IMR-90 (cell line): ENCODE data around the gene SDK1. TPM values are rescaled to one million over a fixed set of nuclear protein-coding genes. Genes with fewer than 3 reads are reported as not detected.

Source experiments
- ATAC-seq: fragments of 200-7000 bp; cut with Tn5 transposase; 2 replicates; pipeline ENCODE4 v1.9.1; 2020; ENCODE audit warnings: low read depth, mild to moderate bottlenecking, moderate library complexity
- BruUV-seq: library from RNA; stranded (reverse); fragments of 400-500 nt; replicated peaks from 2 replicates; lab custom pipeline; 2021; lab: Mats Ljungman, UMichigan
- CTCF ChIA-PET: fragments of 300-600 bp; formaldehyde crosslinking; extraction: SDS; loops from one replicate; lab custom pipeline; 2021; ENCODE audit warnings: antibody characterized with exemption; lab: Yijun Ruan, JAX
- POLR2A ChIA-PET: fragments of 300-600 bp; sonication (Branson Sonifier 250); formaldehyde crosslinking; loops from one replicate; lab custom pipeline; 2022; ENCODE audit warnings: antibody characterized with exemption; ENCODE audit not compliant: unreplicated experiment; lab: Charles Lee
- DNase-seq: peaks from one replicate; pipeline ENCODE4 v3.0.0; 2013
- H2AFZ ChIP-seq: replicated peaks from 2 replicates; pipeline ENCODE3; 2013; ENCODE audit warnings: low read length, mild to moderate bottlenecking; ENCODE audit not compliant: poor library complexity
- H2AK5ac ChIP-seq: 2 replicates; pipeline ENCODE4 v1.6.1; 2013; ENCODE audit warnings: low read depth, low read length, inconsistent platforms
- H2AK9ac ChIP-seq: replicated peaks from 2 replicates; pipeline ENCODE3; 2013; ENCODE audit warnings: mild to moderate bottlenecking, low read depth, low read length, moderate library complexity; ENCODE audit not compliant: poor library complexity
- H2BK120ac ChIP-seq: 2 replicates; pipeline ENCODE4 v1.6.1; 2013; ENCODE audit warnings: low read depth, low read length, inconsistent platforms
- H2BK15ac ChIP-seq: 3 replicates; pipeline ENCODE4 v1.6.1; 2013; ENCODE audit warnings: low read depth, low read length, inconsistent platforms
- H2BK20ac ChIP-seq: 2 replicates; pipeline ENCODE4 v1.6.1; 2013; ENCODE audit warnings: low read depth, mild to moderate bottlenecking, inconsistent platforms, low read length, moderate library complexity
- H2BK5ac ChIP-seq: 2 replicates; pipeline ENCODE4 v1.6.1; 2013; ENCODE audit warnings: mild to moderate bottlenecking, low read depth, low read length, inconsistent platforms; ENCODE audit not compliant: poor library complexity, severe bottlenecking
- H3K14ac ChIP-seq: replicated peaks from 2 replicates; pipeline ENCODE4 v1.6.1; 2013; ENCODE audit warnings: low read depth, low read length, inconsistent platforms
- H3K18ac ChIP-seq: 2 replicates; pipeline ENCODE4 v1.6.1; 2013; ENCODE audit warnings: low read depth, low read length, control low read depth
- H3K23ac ChIP-seq: 2 replicates; pipeline ENCODE4 v1.6.1; 2013; ENCODE audit warnings: low read depth, low read length, inconsistent platforms
- H3K27ac ChIP-seq: 2 replicates; pipeline ENCODE4 v1.5.1; 2013; ENCODE audit warnings: mild to moderate bottlenecking, control low read depth, low read length; ENCODE audit not compliant: insufficient read depth
- H3K27me3 ChIP-seq: 2 replicates; pipeline ENCODE4 v1.6.1; 2013; ENCODE audit warnings: low read length; ENCODE audit not compliant: control insufficient read depth, insufficient read depth
- H3K36me3 ChIP-seq: 2 replicates; pipeline ENCODE4 v1.6.1; 2013; ENCODE audit warnings: low read length, mixed read lengths; ENCODE audit not compliant: control insufficient read depth, insufficient read depth
- H3K4ac ChIP-seq: 2 replicates; pipeline ENCODE4 v1.6.1; 2013; ENCODE audit warnings: low read depth, low read length, inconsistent platforms
- H3K4me1 ChIP-seq: 2 replicates; pipeline ENCODE4 v1.6.1; 2013; ENCODE audit warnings: low read length, mixed read lengths; ENCODE audit not compliant: control insufficient read depth, insufficient read depth
- H3K4me2 ChIP-seq: 2 replicates; pipeline ENCODE4 v1.6.1; 2013; ENCODE audit warnings: low read depth, mild to moderate bottlenecking, control low read depth, low read length, moderate library complexity
- H3K4me3 ChIP-seq: 2 replicates; pipeline ENCODE4 v1.5.1; 2013; ENCODE audit warnings: low read depth, mild to moderate bottlenecking, control low read depth, low read length, moderate library complexity; ENCODE audit not compliant: insufficient read depth
- H3K56ac ChIP-seq: 2 replicates; pipeline ENCODE4 v1.6.1; 2013; ENCODE audit warnings: low read length, inconsistent platforms; ENCODE audit not compliant: insufficient read depth; ENCODE audit errors: extremely low read depth
- H3K79me1 ChIP-seq, 2 experiments: 2 replicates each; pipeline ENCODE4 v1.6.1; 2013; ENCODE audit warnings: low read length in 2 of 2, inconsistent platforms in 1 of 2, low read depth in 1 of 2
- H3K9ac ChIP-seq: 2 replicates; pipeline ENCODE4 v1.6.1; 2013; ENCODE audit warnings: low read depth, low read length, control low read depth
- H3K9me1 ChIP-seq: 2 replicates; pipeline ENCODE4 v1.6.1; 2013; ENCODE audit warnings: low read length, inconsistent platforms; ENCODE audit not compliant: insufficient read depth
- H3K9me3 ChIP-seq: 2 replicates; pipeline ENCODE4 v1.6.1; 2013; ENCODE audit warnings: low read length; ENCODE audit not compliant: control insufficient read depth, insufficient read depth
- H4K20me1 ChIP-seq: 2 replicates; pipeline ENCODE4 v1.6.1; 2013; ENCODE audit warnings: low read length, inconsistent platforms; ENCODE audit not compliant: insufficient read depth
- H4K5ac ChIP-seq: 2 replicates; pipeline ENCODE4 v1.6.1; 2013; ENCODE audit warnings: mild to moderate bottlenecking, low read depth, low read length, control low read depth
- H4K8ac ChIP-seq, 2 experiments: 2 replicates each; pipeline ENCODE4 v1.6.1; 2013; ENCODE audit warnings: low read depth in 2 of 2, low read length in 2 of 2, control low read depth in 1 of 2, inconsistent platforms in 1 of 2
- H4K91ac ChIP-seq: 2 replicates; pipeline ENCODE4 v1.6.1; 2013; ENCODE audit warnings: low read depth, low read length, inconsistent platforms; ENCODE audit not compliant: insufficient read depth
- BHLHE40 ChIP-seq: fragments of 150-350 bp; IDR thresholded peaks from 2 replicates; pipeline ENCODE4 v1.6.1; 2016; ENCODE audit warnings: mild to moderate bottlenecking, low read depth, low read length
- CEBPB ChIP-seq: IDR thresholded peaks from 2 replicates; pipeline ENCODE4 v1.6.1; 2012; ENCODE audit warnings: low read depth, low read length, improper control_type of control experiment
- CHD1 ChIP-seq: IDR thresholded peaks from 2 replicates; pipeline ENCODE4 v1.6.1; 2012; ENCODE audit warnings: low read depth, low read length, improper control_type of control experiment
- ELK1 ChIP-seq: fragments of 150-350 bp; IDR thresholded peaks from 2 replicates; pipeline ENCODE4 v1.6.1; 2016; ENCODE audit warnings: low read depth, mild to moderate bottlenecking, low read length, moderate library complexity, borderline replicate concordance
- FOS ChIP-seq: fragments of 150-350 bp; IDR thresholded peaks from 2 replicates; pipeline ENCODE4 v1.6.1; 2016; ENCODE audit warnings: low read depth, low read length
- MAFK ChIP-seq: IDR thresholded peaks from 2 replicates; pipeline ENCODE4 v1.6.1; 2012; ENCODE audit warnings: low read depth, low read length, improper control_type of control experiment
- MXI1 ChIP-seq: IDR thresholded peaks from 2 replicates; pipeline ENCODE4 v1.6.1; 2012; ENCODE audit warnings: low read depth, mild to moderate bottlenecking, low read length, moderate library complexity, borderline replicate concordance
- NFE2L2 ChIP-seq: fragments of 150-350 bp; IDR thresholded peaks from 2 replicates; pipeline ENCODE4 v1.6.1; 2016; ENCODE audit warnings: low read depth, mild to moderate bottlenecking, low read length
- POLR2A ChIP-seq: IDR thresholded peaks from 2 replicates; pipeline ENCODE4 v1.6.1; 2012; ENCODE audit warnings: mild to moderate bottlenecking, low read depth, low read length
- RAD21 ChIP-seq: IDR thresholded peaks from 2 replicates; pipeline ENCODE4 v1.6.1; 2012; ENCODE audit warnings: low read length, improper control_type of control experiment
- RFX5 ChIP-seq: IDR thresholded peaks from 2 replicates; pipeline ENCODE4 v1.8.0; 2012; ENCODE audit warnings: low read depth, mild to moderate bottlenecking, low read length, moderate library complexity
- SMC3 ChIP-seq: fragments of 150-350 bp; IDR thresholded peaks from 2 replicates; pipeline ENCODE4 v1.6.1; 2016; ENCODE audit warnings: low read depth, mild to moderate bottlenecking, antibody characterized with exemption, low read length, moderate library complexity
- USF2 ChIP-seq: fragments of 150-350 bp; IDR thresholded peaks from 2 replicates; pipeline ENCODE4 v1.6.1; 2017; ENCODE audit warnings: mild to moderate bottlenecking, antibody characterized with exemption, low read length, low read depth
- WGBS, 2 experiments: methylation state at CpG; one replicate each; pipeline versions ENCODE4 v1.1.5 to v1.1.7; 2013; ENCODE audit warnings: missing lambda C conversion rate in 2 of 2; ENCODE audit not compliant: insufficient read length in 1 of 2; ENCODE audit errors: extremely low coverage in 2 of 2; 5-methylcytosine and 5-hydroxymethylcytosine counted together
- dilution Hi-C: fragments of 300-500 bp; cut with HindIII; formaldehyde crosslinking; loops from one replicate; pipeline ENCODE4 v1.14.3; 2018; ENCODE audit warnings: low sequenced_read_pairs; ENCODE audit not compliant: unreplicated experiment
- in situ Hi-C: fragments of 300-500 bp; cut with MboI; formaldehyde crosslinking; loops from 3 replicates; pipeline ENCODE4 v1.14.3; 2019; ENCODE audit warnings: low sequenced_read_pairs, inconsistent platforms, mixed read lengths
- intact Hi-C: fragments of 100-400 bp; cut with micrococcal nuclease; formaldehyde crosslinking; loops from 2 replicates; pipeline ENCODE4 v1.10.0; 2022
- polyA plus RNA-seq, 3 experiments: library from polyadenylated mRNA; depleted of rRNA; stranded (reverse); fragments of >200 nt; gene quantifications; 2 replicates each; pipeline ENCODE4 v1.2.3, GENCODE V29; 2012; ENCODE audit warnings: low replicate concordance in 1 of 3
- total RNA-seq: library from RNA; depleted of rRNA; stranded (reverse); fragments of >200 nt; gene quantifications from 2 replicates; pipeline ENCODE4 v1.2.3, GENCODE V29; 2012

SDK1 gene
- total and polyA plus RNA-seq, 2 of the 4 experiments (the other 2 are of a cell fraction): 1.5 to 1.6 TPM

- intact Hi-C loops (no loop called here), in situ Hi-C loops (no loop called here), dilution Hi-C loops (no loop called here)
- Histone ChIP-seq H3K56ac (no peak overlapping the region), H3K9me1 (no peaks in the 10 kb centered on the region), H2AK5ac (no peak overlapping the region), H2BK20ac (no peak overlapping the region), H3K79me1 (no peaks in the 10 kb centered on the region), H2BK15ac (no peak overlapping the region), H3K14ac (no peak overlapping the region), H3K9me3 (no peaks in the 10 kb centered on the region), H2AK9ac (no peak overlapping the region), H2AFZ (no peak overlapping the region), H4K5ac (no peak overlapping the region), H2BK120ac (no peak overlapping the region), H4K8ac (no peak overlapping the region), H3K9ac (no peak overlapping the region), H3K23ac (no peak overlapping the region), H3K27me3 (no peaks in the 10 kb centered on the region), H3K36me3 (no peaks in the 10 kb centered on the region), H3K27ac (no peak overlapping the region), H4K91ac (no peak overlapping the region), H3K4me2 (no peak overlapping the region), H3K4ac (no peak overlapping the region), H3K4me1 (no peaks in the 10 kb centered on the region), H3K18ac (no peak overlapping the region), H3K4me3 (no peak overlapping the region), H2BK5ac (no peak overlapping the region), H4K20me1 (no peaks in the 10 kb centered on the region)
- ChIA-PET CTCF (no interaction called here), POLR2A (no interaction called here)
- TF ChIP-seq MXI1 (no peak), NFE2L2 (no peak), RFX5 (no peak), CEBPB (no peak), POLR2A (no peak), CHD1 (no peak), USF2 (no peak), ELK1 (no peak), FOS (no peak), MAFK (no peak), BHLHE40 (no peak), SMC3 (no peak), RAD21 (no peak)
- ATAC-seq: no peak
- no TSS peak for BruUV-seq
- 62% methylated on average over 3 of the region's 4 CpGs; no CpG with 5 or more reads in 1 of the 2 experiments for WGBS, 2 experiments
- DNase-seq: no peak
Measured at GRCh38 chr7:3643091-3643490, 342.0 kb downstream of the SDK1 start.
